Ovary (tissue), 3 donors: ENCODE results near the gene DRAM1.

Experiments used
- CTCF ChIP-seq, 3 donors: fragments of 450-650 bp in 2 of 3; fragments of 200-600 bp in 1 of 3; IDR thresholded peaks; one replicate each; pipeline versions ENCODE4 v1.5.1 to v1.8.0; 2016 to 2022; ENCODE audit warnings: antibody characterized with exemption in 3 of 3, mild to moderate bottlenecking in 1 of 3
- EP300 ChIP-seq: sonication (generic); formaldehyde crosslinking; IDR thresholded peaks from one replicate; pipeline ENCODE4 v1.6.1; 2017; ENCODE audit warnings: antibody characterized with exemption
- donor health status: DM: no; HTN: no; CAD: no.

- TF ChIP-seq CTCF (IDR thresholded peaks at IDR 0.05) (no peak), EP300 (no peak)
Observed at GRCh38 chr12:101925935-101926334, 48.6 kb downstream of the DRAM1 start.
